ENCODE measurements around the gene TAS2R20.

The TAS2R20 gene

DNA sequence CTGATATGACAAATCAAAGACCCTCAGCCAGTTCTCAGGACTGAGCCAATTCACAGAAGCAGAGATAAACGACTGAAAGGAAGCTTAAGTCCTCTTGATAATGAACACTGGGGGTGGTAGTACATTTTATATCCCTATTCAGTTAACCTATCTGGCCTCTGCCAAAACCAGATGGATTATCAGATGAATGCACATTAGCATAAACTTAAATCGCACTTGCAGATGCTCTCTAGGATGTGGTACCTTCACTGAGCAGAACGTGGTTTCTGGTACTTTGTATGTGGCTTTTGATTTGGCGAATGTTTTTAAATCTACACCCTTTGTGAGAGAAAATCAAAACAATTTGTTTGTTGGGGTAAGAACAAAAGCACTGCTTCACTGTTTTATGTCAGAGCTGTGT lies 37.9 kb downstream of the TAS2R20 start:
- Histone ChIP-seq H3K27me3 (ENCODE audit: insufficient read depth, low read length) (no peaks in the 10 kb centered on the region), H3K79me2 (ENCODE audit: control insufficient read depth, insufficient read depth, low read length, unreplicated experiment) (peaks cover 4% of the 10 kb centered on the region), H3K4me1 (ENCODE audit: control insufficient read depth, insufficient read depth, low read length, unreplicated experiment) (no peaks in the 10 kb centered on the region), H3K4me3 (ENCODE audit: low read depth, low read length) (no peak overlapping the region), H2AFZ (ENCODE audit: low read length, unreplicated experiment) (no peak overlapping the region), H3K36me3 (ENCODE audit: insufficient read depth, low read length) (no peaks in the 10 kb centered on the region), H3K27ac (ENCODE audit: low read depth, low read length) (no peak overlapping the region)

DNA sequence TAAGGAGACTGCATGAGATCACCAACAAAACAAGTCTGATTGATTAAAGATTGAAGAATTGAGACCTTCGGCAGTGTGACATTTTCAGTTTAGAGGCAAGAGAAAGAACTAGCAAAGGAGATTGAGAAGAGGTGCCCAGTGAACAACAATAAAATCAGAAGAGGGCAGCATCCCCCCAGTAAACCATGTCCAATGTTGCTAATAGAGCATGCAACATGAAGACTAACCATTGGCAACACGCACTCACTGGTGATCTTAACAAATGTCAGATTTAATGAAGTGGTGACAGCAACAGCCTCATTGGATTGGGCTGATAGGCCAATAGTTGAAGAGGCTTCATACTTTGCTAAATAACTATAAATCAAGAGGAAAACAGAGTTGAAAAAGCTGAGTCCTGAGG lies 38.3 kb downstream of the TAS2R20 start:
- H3K36me3 ChIP-seq (ENCODE audit: insufficient read depth, low read length), result no peaks in the 10 kb centered on the region
- no peak overlapping the region for H2AFZ ChIP-seq (ENCODE audit: low read length, unreplicated experiment)
- H3K27ac ChIP-seq (ENCODE audit: low read depth, low read length), result no peak overlapping the region
- H3K4me3 ChIP-seq (ENCODE audit: low read depth, low read length), result no peak overlapping the region
- peaks cover 4% of the 10 kb centered on the region for H3K79me2 ChIP-seq (ENCODE audit: control insufficient read depth, insufficient read depth, low read length, unreplicated experiment)
- H3K4me1 ChIP-seq (ENCODE audit: control insufficient read depth, insufficient read depth, low read length, unreplicated experiment), result no peaks in the 10 kb centered on the region
- H3K27me3 ChIP-seq (ENCODE audit: insufficient read depth, low read length), result no peaks in the 10 kb centered on the region

DNA sequence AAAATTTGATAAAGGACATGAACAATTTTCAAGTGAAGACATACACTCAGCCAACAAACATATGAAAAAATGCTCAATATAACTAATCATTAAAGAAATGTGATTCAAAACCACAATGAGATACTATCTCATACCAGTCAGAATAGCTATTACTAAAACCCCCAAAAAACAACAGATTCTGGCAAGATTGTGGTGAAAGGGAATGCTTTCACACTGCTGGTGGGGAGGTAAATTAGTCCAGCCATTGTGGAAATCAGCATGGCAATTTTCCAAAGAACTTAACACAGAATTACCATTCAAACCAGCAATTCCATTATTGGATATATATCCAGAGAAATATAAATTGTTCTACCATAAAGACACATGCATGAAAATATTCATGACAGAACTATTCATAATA lies 40.4 kb downstream of the TAS2R20 start:
- Histone ChIP-seq H3K79me2 (ENCODE audit: control insufficient read depth, insufficient read depth, low read length, unreplicated experiment) (peaks cover 4% of the 10 kb centered on the region), H2AFZ (ENCODE audit: low read length, unreplicated experiment) (no peak overlapping the region), H3K27me3 (ENCODE audit: insufficient read depth, low read length) (no peaks in the 10 kb centered on the region), H3K36me3 (ENCODE audit: insufficient read depth, low read length) (no peaks in the 10 kb centered on the region), H3K4me3 (ENCODE audit: low read depth, low read length) (no peak overlapping the region), H3K27ac (ENCODE audit: low read depth, low read length) (no peak overlapping the region), H3K4me1 (ENCODE audit: control insufficient read depth, insufficient read depth, low read length, unreplicated experiment) (no peaks in the 10 kb centered on the region)

DNA sequence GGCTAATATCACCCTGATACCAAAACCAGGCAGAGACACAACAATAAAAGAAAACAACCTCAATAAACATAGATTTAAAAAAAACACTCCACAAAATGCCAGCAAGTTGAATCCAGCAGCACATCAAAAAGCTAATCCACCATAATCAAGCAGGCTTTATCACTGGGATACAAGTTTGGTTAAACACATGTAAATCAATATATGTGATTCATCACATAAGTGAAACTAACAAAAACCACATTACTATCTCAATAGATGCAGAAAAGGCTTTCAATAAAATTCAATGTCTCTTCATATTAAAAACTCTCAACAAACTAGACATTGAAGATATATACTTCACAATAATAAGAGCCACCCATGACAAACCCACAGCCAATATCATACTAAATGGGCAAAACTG lies 42.0 kb downstream of the TAS2R20 start:
- Histone ChIP-seq H3K4me1 (ENCODE audit: control insufficient read depth, insufficient read depth, low read length, unreplicated experiment) (no peaks in the 10 kb centered on the region), H3K4me3 (ENCODE audit: low read depth, low read length) (no peak overlapping the region), H3K27me3 (ENCODE audit: insufficient read depth, low read length) (no peaks in the 10 kb centered on the region), H3K79me2 (ENCODE audit: control insufficient read depth, insufficient read depth, low read length, unreplicated experiment) (peaks cover 4% of the 10 kb centered on the region), H3K36me3 (ENCODE audit: insufficient read depth, low read length) (no peaks in the 10 kb centered on the region), H3K27ac (ENCODE audit: low read depth, low read length) (no peak overlapping the region), H2AFZ (ENCODE audit: low read length, unreplicated experiment) (no peak overlapping the region)

DNA sequence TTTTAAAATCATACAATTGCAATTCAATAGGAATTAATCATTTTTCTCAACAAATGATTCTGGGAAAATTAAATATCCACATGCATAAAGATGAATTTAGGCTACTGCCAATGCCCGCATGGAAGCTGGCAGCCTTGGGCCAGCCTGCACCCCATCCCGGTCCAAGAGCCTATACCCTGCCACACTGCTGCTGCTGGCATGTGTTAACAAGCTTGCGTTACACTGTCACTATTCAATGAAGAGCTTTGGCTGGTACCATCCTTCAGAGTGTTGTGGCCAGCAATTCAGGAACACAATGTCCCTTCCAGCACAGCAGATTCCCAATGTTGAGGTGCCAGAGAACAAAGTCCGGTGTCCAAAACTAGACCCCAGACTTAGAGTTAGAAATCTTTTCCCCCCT lies 45.5 kb downstream of the TAS2R20 start:
- Histone ChIP-seq H3K27ac (ENCODE audit: low read depth, low read length) (no peak overlapping the region), H3K4me1 (ENCODE audit: control insufficient read depth, insufficient read depth, low read length, unreplicated experiment) (no peaks in the 10 kb centered on the region)

More for the DNA sequence above, 45.5 kb downstream of the TAS2R20 start:
- H3K27me3 ChIP-seq (ENCODE audit: insufficient read depth, low read length), result no peaks in the 10 kb centered on the region
- H3K4me3 ChIP-seq (ENCODE audit: low read depth, low read length), result no peak overlapping the region
- H2AFZ ChIP-seq (ENCODE audit: low read length, unreplicated experiment), result no peak overlapping the region
- H3K36me3 ChIP-seq (ENCODE audit: insufficient read depth, low read length), result peaks cover 2% of the 10 kb centered on the region; the same call in 1 of the 2 replicates
- peaks cover 4% of the 10 kb centered on the region for H3K79me2 ChIP-seq (ENCODE audit: control insufficient read depth, insufficient read depth, low read length, unreplicated experiment)
